Sigmoid colon (tissue), 3 donors: ENCODE results near the gene BCORL1.

ENCODE experiments used
- POLR2A ChIP-seq, 2 donors: fragments of 450-650 bp; IDR thresholded peaks; one replicate each; pipeline ENCODE4 v1.6.1; 2016; ENCODE audit warnings: antibody characterized with exemption in 2 of 2, mild to moderate bottlenecking in 2 of 2, moderate library complexity in 2 of 2
- TF ChIP-seq, protein P1 (sequence below), 4 experiments: fragments of 450-650 bp in 3 of 4; fragments of 200-600 bp in 1 of 4; IDR thresholded peaks; one replicate each; pipeline ENCODE4 v1.5.1; 2016 to 2019; ENCODE audit warnings: antibody characterized with exemption in 4 of 4, mild to moderate bottlenecking in 3 of 4, moderate library complexity in 2 of 4

DNA sequence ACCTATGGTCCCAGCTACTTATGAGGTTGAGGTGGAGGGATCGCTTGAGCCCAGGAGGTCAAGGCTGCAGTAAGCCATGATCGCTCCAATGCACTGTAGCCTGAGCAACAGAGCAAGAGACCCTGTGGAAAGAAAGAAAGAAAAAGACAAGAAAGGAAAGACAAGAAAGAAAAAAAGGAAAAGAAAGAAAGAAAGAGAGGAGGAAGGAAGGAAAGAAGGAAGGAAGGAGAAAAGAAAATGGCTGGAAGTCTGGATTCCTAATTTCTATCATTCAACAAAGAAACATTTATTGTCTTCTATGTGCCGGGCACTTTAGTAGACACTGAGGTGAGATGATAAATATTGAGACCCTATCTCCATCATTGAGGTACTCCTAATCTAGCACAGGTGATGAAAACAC lies 26.8 kb upstream of the BCORL1 start:
- no peak for TF ChIP-seq POLR2A (IDR thresholded peaks at IDR 0.05)
- TF ChIP-seq, protein P1, sequence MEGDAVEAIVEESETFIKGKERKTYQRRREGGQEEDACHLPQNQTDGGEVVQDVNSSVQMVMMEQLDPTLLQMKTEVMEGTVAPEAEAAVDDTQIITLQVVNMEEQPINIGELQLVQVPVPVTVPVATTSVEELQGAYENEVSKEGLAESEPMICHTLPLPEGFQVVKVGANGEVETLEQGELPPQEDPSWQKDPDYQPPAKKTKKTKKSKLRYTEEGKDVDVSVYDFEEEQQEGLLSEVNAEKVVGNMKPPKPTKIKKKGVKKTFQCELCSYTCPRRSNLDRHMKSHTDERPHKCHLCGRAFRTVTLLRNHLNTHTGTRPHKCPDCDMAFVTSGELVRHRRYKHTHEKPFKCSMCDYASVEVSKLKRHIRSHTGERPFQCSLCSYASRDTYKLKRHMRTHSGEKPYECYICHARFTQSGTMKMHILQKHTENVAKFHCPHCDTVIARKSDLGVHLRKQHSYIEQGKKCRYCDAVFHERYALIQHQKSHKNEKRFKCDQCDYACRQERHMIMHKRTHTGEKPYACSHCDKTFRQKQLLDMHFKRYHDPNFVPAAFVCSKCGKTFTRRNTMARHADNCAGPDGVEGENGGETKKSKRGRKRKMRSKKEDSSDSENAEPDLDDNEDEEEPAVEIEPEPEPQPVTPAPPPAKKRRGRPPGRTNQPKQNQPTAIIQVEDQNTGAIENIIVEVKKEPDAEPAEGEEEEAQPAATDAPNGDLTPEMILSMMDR (IDR thresholded peaks at IDR 0.05), result no peak
